A549 treated with CORT108297 at 1 μM for 4 hours (cell line): ENCODE results near the gene KLF11. TPM values are rescaled to one million over a fixed set of nuclear protein-coding genes. Genes with fewer than 3 reads are reported as not detected.

ENCODE experiments used
- total RNA-seq: library from RNA; stranded (reverse); fragments of 200-300 nt; extraction: Qiagen RNA extraction; gene quantifications from 5 replicates; pipeline ENCODE4 v1.2.3, GENCODE V29; 2022

KLF11 gene
- 2.6 to 5.2 TPM (median 4.3 TPM) in 5 replicates for total RNA-seq

GRCh38 chr2:10043256-10043905 lies at the start of gene KLF11:
TSS of gene KLF11 (plus strand) at chr2:10043550. CDS start at chr2:10043717, 167 bp downstream.

GRCh38 chr2:10079870-10080535 lies 36.7 kb downstream of the KLF11 start, which contains the start of gene CYS1:
TSS of gene CYS1 (minus strand) at chr2:10080411. CDS start at chr2:10080223, 188 bp downstream.

Other genes with a start within 250 kb of the KLF11 start
- gene TAF1B, start 200.1 kb upstream of the KLF11 start, total RNA-seq, result 20.8 to 41.4 TPM (median 23.7 TPM) in 5 replicates
- gene GRHL1, start 91.9 kb upstream of the KLF11 start, total RNA-seq, result 0.64 to 1.3 TPM (median 0.99 TPM) in 5 replicates
- gene CYS1, start 36.9 kb downstream of the KLF11 start, total RNA-seq, result 0.81 to 1.8 TPM (median 1.3 TPM) in 5 replicates
- 198 to 231 TPM (median 216 TPM) in 5 replicates for gene RRM2, start 79.2 kb downstream of the KLF11 start, total RNA-seq